ENCODE measurements around the gene GREM2.

Gene GREM2

DNA sequence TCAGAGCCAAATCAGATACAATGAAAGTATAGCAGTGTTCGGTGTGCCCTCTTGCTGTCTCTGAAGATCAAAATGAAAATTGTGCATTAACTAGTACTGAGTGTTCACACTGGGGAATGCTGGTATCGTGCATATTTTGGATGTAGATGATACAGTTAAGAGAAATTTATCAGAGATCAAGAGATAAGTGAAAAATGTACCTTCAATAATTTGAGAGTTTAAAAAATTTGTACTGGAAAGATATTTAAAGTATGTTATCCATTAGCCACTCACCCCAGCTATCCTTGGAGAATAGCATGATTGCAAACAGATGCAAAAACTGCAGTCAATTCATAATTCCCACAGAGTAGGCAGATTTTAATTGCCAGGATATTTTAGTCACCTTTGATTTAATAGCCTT is 56.4 kb downstream of the GREM2 start:
- DNase-seq (ENCODE audit: low spot score) = no peak

DNA sequence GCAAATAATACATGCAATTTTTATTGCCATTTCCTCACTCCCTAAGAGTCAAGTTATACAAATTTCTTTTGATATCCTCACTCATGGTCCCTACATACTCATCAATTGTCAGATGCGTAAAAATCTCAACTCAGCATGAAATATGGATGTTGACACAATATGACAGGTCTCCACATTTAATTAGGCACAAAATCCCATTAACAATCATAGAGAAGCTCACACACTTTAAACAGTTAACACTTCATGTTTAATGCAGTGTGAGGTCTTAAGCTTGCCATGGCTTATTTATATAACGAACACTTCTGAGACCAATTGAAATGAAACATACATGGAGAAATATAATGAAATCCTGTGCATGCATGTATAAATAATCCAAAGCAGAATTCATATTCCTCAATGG is 58.6 kb downstream of the GREM2 start:
- no peak for DNase-seq (ENCODE audit: low spot score)

- DNase-seq (ENCODE audit: low spot score) = peak; percentile 9
Observed at GRCh38 chr1:240539769-240540414, 72.1 kb downstream of the GREM2 start.

DNA sequence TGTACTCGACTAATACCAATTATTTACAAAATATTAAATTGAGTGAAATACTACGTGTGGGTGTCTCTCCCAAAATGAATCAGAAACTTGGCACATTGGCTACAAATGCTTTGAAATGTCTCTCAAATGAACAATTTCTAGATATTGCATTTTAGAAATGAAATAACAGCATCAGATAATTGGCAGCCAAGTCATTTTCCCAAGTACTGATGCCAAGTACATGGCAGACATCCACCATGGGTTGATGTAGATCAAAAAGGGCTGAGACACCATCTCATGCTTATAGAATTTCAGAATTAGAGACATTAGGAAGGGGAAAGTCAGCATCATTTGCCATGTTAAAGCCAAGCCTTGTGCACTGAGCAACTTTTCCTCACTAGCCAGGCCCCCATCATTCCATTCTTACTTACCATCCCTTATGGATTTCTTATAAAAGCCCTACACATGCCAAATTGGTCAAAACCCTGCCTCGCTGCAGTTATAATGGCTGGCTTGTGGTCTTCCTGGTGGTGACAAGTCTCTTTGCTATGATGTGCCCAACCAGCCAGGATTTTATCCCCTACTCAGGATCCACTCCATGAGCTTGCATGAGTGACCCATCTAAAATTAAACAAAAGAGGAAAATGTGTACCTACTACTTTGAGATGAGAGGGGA is 73.1 kb downstream of the GREM2 start:
- no peak for DNase-seq (ENCODE audit: low spot score)

GRCh38 chr1:240533154-240533780 is 78.7 kb downstream of the GREM2 start:
- DNase-seq (ENCODE audit: low spot score) = no peak

GRCh38 chr1:240528591-240528990 is 83.4 kb downstream of the GREM2 start:
- DNase-seq (ENCODE audit: low spot score) = no peak

GRCh38 chr1:240527086-240527485 is 84.9 kb downstream of the GREM2 start:
- no peak for DNase-seq (ENCODE audit: low spot score)

- DNase-seq (ENCODE audit: low spot score) = no peak
Observed at GRCh38 chr1:240526312-240526711, 85.6 kb downstream of the GREM2 start.

DNA sequence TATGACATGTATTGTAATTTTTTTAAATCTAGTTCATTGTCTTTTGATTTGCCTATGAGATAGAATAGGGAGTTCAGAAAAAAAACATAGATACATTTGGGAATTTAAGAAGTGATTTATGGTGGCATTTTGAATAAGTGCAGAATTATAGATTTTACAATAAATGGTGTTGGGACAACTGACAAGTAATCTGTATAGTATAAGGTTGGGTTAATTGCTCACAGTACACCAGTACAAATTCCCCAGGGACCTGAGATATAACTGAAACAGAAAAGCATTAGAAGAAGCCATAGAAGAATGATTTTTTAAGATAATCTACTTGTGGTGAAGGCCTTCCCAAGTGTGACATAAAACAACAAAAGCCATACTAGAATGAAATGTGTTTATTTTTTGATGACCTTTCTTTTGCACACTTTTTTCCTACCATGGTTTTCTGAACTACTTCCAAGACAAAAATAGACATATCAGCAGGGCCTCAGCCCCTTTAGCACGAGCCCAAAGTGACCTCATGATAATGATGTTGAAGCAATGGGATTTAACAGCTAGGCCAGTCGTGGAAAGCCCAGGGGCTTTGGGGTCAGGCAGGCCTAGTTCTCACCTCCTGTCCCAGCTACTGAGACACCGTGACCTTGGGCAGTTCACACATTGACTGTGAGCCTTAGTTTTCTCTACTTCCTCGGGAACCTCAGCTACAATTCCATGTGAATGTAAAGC is 87.4 kb downstream of the GREM2 start:
- DNase-seq (ENCODE audit: low spot score) = no peak

GRCh38 chr1:240522122-240522822 is 89.7 kb downstream of the GREM2 start:
- DNase-seq (ENCODE audit: low spot score) = no peak

GRCh38 chr1:240517891-240518290 is 94.1 kb downstream of the GREM2 start:
- DNase-seq (ENCODE audit: low spot score) = no peak

DNA sequence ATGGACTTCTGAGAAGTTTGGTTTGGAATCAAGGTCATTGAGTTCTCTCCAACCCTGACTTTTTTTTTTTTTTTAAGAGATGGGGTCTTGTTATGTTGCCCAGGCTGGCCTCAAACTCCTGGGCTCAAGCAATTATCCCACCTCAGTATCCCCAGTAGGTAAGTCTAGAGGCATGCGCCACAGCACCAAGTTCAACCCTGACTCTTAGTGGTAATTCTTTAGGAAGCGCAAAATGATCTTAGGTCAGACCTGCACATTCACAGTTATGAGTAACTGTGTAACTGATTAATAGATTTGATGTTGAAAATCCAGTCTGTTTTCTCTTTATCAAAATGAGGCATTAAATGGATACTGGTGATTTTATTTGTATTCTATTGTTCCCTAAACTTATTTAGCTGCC is 95.9 kb downstream of the GREM2 start:
- DNase-seq (ENCODE audit: low spot score) = no peak

- no peak for DNase-seq (ENCODE audit: low spot score)
Observed at GRCh38 chr1:240515505-240515904, 96.5 kb downstream of the GREM2 start.

DNA sequence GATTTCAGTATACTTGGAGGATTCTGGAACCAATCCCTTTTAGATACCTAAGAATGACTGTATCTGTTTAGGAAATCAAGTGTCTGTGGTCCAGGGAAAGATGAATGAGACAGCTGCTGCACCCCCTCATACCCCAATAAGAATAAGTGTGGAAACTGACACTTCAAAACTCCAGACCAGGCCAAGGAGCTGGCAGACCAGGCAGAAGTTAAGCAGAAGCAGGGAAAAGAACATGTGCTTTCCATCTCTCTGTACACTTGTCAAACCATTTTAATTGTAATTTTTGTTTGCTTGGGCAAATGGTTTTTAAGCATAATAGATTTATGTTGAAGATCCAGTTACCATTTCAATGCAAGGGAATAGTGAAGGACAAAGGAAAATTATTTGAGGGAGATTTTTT is 100.2 kb downstream of the GREM2 start:
- no peak for DNase-seq (ENCODE audit: low spot score)

GRCh38 chr1:240508950-240509349 is 103.0 kb downstream of the GREM2 start:
- no peak for DNase-seq (ENCODE audit: low spot score)

DNA sequence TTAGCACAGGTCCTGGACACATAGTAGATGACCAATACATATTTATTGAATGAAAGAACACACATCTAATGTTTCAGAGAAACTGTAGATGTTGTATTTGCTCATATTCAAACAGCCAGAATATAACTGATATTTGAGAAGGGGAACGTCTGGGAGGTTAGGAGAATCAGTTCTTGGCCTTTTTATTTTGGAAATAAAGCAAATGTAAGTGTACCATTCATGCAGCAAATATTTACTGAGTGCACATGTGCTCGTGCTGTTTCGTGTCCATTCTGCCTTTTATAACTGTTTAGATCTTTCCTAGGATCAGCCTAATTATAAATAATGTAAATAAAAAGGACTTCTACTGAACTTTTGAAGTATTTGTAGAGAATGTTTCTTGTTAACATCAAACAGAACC is 103.8 kb downstream of the GREM2 start:
- no peak for DNase-seq (ENCODE audit: low spot score)

- DNase-seq (ENCODE audit: low spot score) = no peak
Observed at GRCh38 chr1:240506176-240506575, 105.8 kb downstream of the GREM2 start.

- DNase-seq (ENCODE audit: low spot score) = no peak
Observed at GRCh38 chr1:240503558-240503957, 108.4 kb downstream of the GREM2 start.

GRCh38 chr1:240503036-240503435 is 108.9 kb downstream of the GREM2 start:
- DNase-seq (ENCODE audit: low spot score) = no peak

- DNase-seq (ENCODE audit: low spot score) = no peak
Observed at GRCh38 chr1:240501115-240501514, 110.8 kb downstream of the GREM2 start.

DNA sequence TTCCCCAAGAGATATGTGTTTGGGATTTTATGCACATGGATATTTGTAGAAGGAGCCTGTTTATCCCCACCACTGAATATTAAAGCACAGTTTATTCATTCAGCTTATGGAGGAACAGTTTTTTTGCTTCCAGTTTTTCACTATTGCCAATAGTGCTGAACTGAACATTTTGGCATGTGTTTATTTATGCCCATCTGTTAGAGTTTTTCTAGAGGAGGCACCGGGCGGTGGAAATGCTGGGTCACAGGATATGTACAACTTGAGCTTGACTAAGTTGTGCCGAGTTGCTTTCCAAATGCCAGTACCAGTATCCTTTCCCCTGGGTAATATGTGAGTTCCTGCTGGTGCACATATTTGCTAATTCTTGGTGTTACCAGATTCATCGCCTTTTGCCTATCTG is 111.3 kb downstream of the GREM2 start:
- DNase-seq (ENCODE audit: low spot score) = no peak

- DNase-seq (ENCODE audit: low spot score) = peak; percentile 2
Observed at GRCh38 chr1:240499012-240499411, 112.9 kb downstream of the GREM2 start.
